RWPE1 (cell line): ENCODE measurements around the gene KPNA1.

Experiments used
- CTCF ChIA-PET: fragments of 350-600 bp; sonication (Branson Sonifier 250); formaldehyde crosslinking; extraction: SDS; loops from one replicate; lab custom pipeline; 2021; lab: Yijun Ruan, JAX
- POLR2A ChIA-PET: fragments of 400-600 bp; formaldehyde crosslinking; extraction: SDS; loops from one replicate; lab custom pipeline; 2020; ENCODE audit warnings: antibody characterized with exemption; ENCODE audit not compliant: low non-redundant PET; lab: Yijun Ruan, JAX
- DNase-seq: peaks from one replicate; pipeline ENCODE4 v3.0.0; 2012; ENCODE audit warnings: low spot score
- H3K27ac ChIP-seq: fragments of 450-650 bp; 2 replicates; pipeline ENCODE4 v1.5.1; 2017
- TF ChIP-seq, protein P1 (sequence below): fragments of 450-650 bp; conservative IDR thresholded peaks from 2 replicates; pipeline ENCODE4 v1.5.1; 2017; ENCODE audit warnings: low read depth, mild to moderate bottlenecking

Gene KPNA1

GRCh38 chr3:122514123-122515019, at the start of gene KPNA1:
Gene KPNA1 (minus strand): TSS chr3:122514939. CDS start chr3:122496565, 18,374 bp downstream.
- TF ChIP-seq, protein P1, sequence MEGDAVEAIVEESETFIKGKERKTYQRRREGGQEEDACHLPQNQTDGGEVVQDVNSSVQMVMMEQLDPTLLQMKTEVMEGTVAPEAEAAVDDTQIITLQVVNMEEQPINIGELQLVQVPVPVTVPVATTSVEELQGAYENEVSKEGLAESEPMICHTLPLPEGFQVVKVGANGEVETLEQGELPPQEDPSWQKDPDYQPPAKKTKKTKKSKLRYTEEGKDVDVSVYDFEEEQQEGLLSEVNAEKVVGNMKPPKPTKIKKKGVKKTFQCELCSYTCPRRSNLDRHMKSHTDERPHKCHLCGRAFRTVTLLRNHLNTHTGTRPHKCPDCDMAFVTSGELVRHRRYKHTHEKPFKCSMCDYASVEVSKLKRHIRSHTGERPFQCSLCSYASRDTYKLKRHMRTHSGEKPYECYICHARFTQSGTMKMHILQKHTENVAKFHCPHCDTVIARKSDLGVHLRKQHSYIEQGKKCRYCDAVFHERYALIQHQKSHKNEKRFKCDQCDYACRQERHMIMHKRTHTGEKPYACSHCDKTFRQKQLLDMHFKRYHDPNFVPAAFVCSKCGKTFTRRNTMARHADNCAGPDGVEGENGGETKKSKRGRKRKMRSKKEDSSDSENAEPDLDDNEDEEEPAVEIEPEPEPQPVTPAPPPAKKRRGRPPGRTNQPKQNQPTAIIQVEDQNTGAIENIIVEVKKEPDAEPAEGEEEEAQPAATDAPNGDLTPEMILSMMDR, result no peak
- H3K27ac ChIP-seq, result peak within 1 kb of the TSS; percentile 96
- DNase-seq, result peak; percentile 94
- POLR2A ChIA-PET, result no interaction called here
- CTCF ChIA-PET, result interaction anchor here (0.6 kb wide), 2 partner anchors 94 to 158 kb away, joined by 5 read pairs; no protein-coding TSS in a partner anchor

DNA sequence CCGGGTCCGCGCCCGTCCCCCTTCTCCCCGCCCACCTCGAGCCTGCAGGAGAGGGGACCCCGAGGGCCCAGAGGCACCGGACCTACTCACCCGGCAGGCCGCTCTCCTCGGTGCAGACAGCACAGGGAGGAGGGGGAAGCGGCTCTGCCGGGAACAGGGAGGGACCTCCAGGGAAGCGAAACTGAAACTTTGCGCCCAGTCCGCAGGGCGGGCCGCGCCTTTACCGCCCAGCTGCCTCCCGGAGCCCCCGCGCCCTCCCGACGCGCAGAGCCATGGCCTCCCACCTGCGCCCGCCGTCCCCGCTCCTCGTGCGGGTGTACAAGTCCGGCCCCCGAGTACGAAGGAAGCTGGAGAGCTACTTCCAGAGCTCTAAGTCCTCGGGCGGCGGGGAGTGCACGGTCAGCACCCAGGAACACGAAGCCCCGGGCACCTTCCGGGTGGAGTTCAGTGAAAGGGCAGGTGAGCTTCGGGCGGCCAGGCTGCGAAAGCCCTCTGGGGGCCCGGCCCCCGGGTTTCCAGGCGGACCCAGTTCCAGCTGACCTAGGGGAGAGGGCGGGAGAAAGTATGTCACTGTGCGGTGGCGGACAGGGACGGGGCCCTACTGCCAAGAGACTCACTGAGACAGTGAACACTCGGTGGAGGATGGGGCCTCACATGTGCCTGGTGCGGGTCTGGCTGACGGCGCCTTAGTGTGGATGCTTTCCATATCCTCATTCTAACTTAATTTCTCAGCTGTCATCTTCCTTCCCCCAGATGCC, 49.6 kb upstream of the KPNA1 start, which contains the start of the genes DTX3L and PARP9:
DTX3L (plus strand) TSS at position 184 of the 758 bp plus-strand sequence; CDS start at position 273, 89 bp downstream.
PARP9 (minus strand) TSS at position 146 of the 758 bp plus-strand sequence. CDS start 4,680 bp downstream, outside the sequence.
- CTCF ChIA-PET, result interaction anchor here (0.5 to 0.8 kb wide), 4 partner anchors 28 to 114 kb away, joined by 3 to 4 read pairs (median 3); no protein-coding TSS in a partner anchor
- peak; percentile 91 for DNase-seq
- TF ChIP-seq, protein P1, result no peak
- POLR2A ChIA-PET, result interaction anchor here (1.0 kb wide), 2 partner anchors 115 to 230 kb away, joined by 3 to 4 read pairs; partner anchors contain the start of gene HSPBAP1
- peak within 1 kb of the TSS; percentile 80 for H3K27ac ChIP-seq

DNA sequence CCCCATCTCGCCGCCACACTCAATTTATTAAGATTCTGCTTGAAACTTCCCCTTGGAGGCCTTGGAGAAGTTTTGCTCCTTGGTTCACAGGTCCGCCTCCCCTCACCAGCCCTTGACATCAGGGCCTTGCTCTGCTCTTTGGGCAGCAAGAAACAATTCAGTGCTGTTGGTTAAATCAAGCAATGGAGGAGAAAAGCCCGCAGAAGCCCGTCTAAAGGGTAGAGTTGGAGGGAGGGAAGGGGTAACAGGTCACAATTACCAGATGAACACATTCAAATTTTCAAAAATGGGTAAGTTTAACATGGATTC, 48.9 kb upstream of the KPNA1 start:
- POLR2A ChIA-PET, result interaction anchor here (1.0 kb wide), 1 partner anchor 230 kb away, joined by 4 read pairs; the partner anchor contains the start of gene HSPBAP1

DNA sequence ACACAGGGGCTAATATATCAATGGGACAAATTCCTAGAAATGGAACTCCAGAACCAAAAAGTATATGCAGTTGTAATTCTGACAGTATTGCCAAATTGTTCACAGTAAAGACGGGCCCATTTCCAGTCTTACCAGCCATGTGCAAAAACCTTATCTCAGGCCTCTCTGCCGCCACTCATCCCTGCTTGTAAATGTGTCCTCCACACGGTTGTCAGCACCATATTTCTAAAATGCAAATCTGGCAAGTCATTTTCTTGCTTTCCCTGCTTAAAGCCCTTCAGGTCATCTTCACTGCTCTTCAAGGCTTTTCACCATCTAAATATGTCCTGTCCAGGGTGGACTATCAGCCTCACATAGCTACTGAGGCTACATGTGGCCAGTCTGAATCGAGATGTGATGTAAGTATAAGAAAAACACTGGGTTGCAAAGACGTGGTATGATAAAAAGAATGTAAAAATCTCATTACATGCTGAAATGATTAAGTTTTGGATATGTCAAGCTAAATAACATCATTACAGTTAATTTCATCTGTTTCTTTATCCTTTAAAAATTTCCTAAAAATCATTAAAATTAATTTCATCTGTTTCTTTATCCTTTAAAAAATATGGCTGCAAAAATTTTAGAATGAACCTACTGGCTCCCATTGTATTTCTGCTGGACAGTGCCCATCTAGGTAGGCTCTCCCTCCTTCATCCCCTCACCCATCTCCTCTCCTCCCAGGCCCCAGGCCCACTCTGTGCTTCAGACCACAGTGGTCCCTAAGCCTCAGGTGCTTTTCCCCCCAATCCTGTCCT, 48.4 kb upstream of the KPNA1 start:
- H3K27ac ChIP-seq, result peak overlapping the region; percentile 80
- ChIA-PET POLR2A (no interaction called here), CTCF (interaction anchor here (1.4 to 1.6 kb wide), 2 partner anchors 116 to 118 kb away, joined by 3 to 13 read pairs; partner anchors contain the start of gene PARP14)
- DNase-seq, result no peak
- TF ChIP-seq, protein P1, result no peak

More for the DNA sequence above, 48.9 kb upstream of the KPNA1 start:
- H3K27ac ChIP-seq, result peak overlapping the region; percentile 80
- CTCF ChIA-PET, result no interaction called here
- peak; percentile 8 for DNase-seq
- TF ChIP-seq, protein P1, result no peak

GRCh38 chr3:122560680-122561079, 45.9 kb upstream of the KPNA1 start:
- H3K27ac ChIP-seq, result no peak overlapping the region
- peak; percentile 57 for DNase-seq
- TF ChIP-seq, protein P1, result no peak; the same call in 1 of the 2 replicates
- CTCF ChIA-PET, result interaction anchor here (3.5 kb wide), 1 partner anchor 118 kb away, joined by 23 read pairs; no protein-coding TSS in a partner anchor
- POLR2A ChIA-PET, result no interaction called here
